Heart left ventricle (tissue), 13 donors: ENCODE results near the gene MICA.
"Not testable (repeated sequence)": the region's sequence is repeated elsewhere in the genome, so short reads cannot be mapped to it uniquely, and the experiment has no call there.

ENCODE experiments used
- POLR2A ChIP-seq, 2 donors: fragments of 450-650 bp; IDR thresholded peaks; one replicate each; pipeline ENCODE4 v1.6.1; 2017; ENCODE audit warnings: antibody characterized with exemption in 2 of 2, mild to moderate bottlenecking in 2 of 2, moderate library complexity in 2 of 2
- TF ChIP-seq, protein P1 (sequence below), 12 donors: fragments of 200-600 bp; sonication (generic) in 4 of 12; IDR thresholded peaks; one replicate each; pipeline versions ENCODE4 v1.5.0 to v1.8.0; 2018 to 2022; ENCODE audit warnings: antibody characterized with exemption in 12 of 12, mild to moderate bottlenecking in 5 of 12
- donor health status: ischemic (EF 13 %, LVEDD 7.1; RV severe dilation, severe dysfunction).
- donor health status: DM: no; HTN: yes; CAD: no.
- donor health status: DM: no; HTN: no; CAD: no.
- donor health status: ischemic (EF 25% LVEDD 6.9; RV normal size, moderate dysfunction).
- donor health status: ischemic (EF 25% LVEDD 5.7; RV mildly dilated, moderate dysfunction).
- donor health status: ischemic (EF 35%, LVEDD 5.7; RV mildly dilated, moderate dysfunction).
- donor health status: nonischemic (EF 11% LVEDD 7.7; RV severe dilation, severe dysfunction).
- donor health status: DM: yes; HTN: yes; CAD: no.
- donor health status: PGD.
- donor health status: ischemic (EF 29% LVEDD 5.4; RV normal size, mild dysfunction).
- donor health status: nonischemic (EF 23%, LVEDD 6.1; RV moderate dilation, normal function).

DNA sequence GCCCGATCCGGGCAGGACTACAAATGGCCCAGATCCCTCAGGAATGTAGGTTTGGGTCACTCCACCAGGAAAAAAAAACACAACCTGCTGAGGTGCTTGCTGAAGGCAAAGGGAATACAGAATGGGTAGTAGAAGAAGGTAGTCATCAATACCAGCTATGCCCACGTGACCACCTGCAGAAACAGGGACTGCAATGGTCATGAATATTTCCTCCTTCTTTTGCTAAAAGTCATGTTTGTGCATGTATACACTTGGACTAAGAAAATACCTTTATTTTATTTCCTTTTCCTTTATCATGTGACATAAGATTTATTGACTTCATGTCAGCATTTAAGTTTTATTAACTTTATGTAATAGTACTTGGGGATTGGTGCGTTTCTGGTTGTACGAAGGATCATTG, 31.7 kb downstream of the MICA start:
- TF ChIP-seq, protein P1, sequence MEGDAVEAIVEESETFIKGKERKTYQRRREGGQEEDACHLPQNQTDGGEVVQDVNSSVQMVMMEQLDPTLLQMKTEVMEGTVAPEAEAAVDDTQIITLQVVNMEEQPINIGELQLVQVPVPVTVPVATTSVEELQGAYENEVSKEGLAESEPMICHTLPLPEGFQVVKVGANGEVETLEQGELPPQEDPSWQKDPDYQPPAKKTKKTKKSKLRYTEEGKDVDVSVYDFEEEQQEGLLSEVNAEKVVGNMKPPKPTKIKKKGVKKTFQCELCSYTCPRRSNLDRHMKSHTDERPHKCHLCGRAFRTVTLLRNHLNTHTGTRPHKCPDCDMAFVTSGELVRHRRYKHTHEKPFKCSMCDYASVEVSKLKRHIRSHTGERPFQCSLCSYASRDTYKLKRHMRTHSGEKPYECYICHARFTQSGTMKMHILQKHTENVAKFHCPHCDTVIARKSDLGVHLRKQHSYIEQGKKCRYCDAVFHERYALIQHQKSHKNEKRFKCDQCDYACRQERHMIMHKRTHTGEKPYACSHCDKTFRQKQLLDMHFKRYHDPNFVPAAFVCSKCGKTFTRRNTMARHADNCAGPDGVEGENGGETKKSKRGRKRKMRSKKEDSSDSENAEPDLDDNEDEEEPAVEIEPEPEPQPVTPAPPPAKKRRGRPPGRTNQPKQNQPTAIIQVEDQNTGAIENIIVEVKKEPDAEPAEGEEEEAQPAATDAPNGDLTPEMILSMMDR (IDR thresholded peaks at IDR 0.05), result not testable (repeated sequence)
- TF ChIP-seq POLR2A (IDR thresholded peaks at IDR 0.05), result not testable (repeated sequence)
